ENCODE data around the gene CARMIL1.

DNA sequence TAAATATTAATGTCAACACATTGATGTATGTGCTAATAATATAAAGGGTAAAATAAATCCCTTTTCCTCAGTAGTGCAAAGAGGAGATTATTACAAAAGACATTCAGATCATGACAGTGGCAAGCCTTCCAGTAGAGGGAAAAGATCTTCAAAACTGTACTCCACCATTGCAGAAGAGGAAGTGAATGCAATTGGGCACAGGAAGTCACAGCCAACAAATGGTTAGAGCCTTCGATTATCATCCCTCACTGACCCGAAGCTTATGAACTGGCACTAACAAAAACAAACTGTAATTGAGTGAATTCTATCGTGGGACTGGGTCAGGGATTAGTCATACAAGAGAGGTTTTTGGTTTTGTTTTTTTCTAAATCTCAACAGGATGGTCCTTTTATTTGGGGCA is 333.5 kb downstream of the CARMIL1 start:
- TF ChIP-seq TAF1 (IDR thresholded peaks at IDR 0.05; ENCODE audit: low read depth, low read length) = no peak
- TF ChIP-seq POLR2AphosphoS5 (IDR thresholded peaks at IDR 0.05; ENCODE audit: low read depth, low read length) = no peak
